ENCODE measurements around the gene WNT5A.

WNT5A gene

DNA sequence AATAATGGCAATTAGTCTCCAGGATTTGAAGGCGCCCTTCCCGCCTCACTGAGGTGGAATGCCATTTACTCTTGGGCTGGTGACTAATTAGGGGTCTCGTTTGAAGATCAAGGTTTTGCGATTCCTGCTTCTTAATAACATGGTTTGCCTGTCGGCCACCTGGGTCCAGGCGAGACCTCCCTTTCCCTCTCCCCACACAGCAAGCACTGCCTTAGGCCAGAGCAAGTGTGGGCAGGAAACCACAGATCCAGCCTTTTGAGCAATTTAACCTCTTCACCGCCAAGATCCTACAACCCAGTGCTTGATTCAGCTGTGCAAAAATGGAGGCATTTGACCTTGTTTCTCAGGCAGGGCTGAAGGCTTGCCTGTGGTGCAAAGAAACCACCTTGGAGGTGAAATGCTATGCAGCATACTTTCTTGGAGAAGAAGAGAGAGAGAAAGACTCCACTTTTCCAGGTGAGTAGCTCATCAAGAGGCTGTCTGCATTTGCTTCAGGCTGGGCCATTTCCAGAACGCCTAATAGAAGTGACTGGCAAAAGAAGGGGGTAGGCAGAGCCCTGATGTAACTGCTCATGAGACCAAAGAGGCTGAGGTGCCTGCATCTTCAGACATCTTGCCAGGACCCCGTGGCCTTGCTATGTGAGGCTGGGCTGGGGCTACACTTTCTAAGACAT lies 34.1 kb upstream of the WNT5A start:
- Histone ChIP-seq H3K4me1 (peaks cover 0 to 11% (median 3%) of the 10 kb centered on the region in 4 donors), H3K36me3 (no peaks in the 10 kb centered on the region), H3K4me3 (no peak overlapping the region), H3K27me3 (peaks cover 0 to 6% of the 10 kb centered on the region in 2 donors), H3K27ac (no peak overlapping the region), H3K9me3 (no peaks in the 10 kb centered on the region)
- DNase-seq, result no peak
- intact Hi-C loops (cut with DNase I; ENCODE audit: low total_unique reads), result no loop called here
- TF ChIP-seq, protein P1, sequence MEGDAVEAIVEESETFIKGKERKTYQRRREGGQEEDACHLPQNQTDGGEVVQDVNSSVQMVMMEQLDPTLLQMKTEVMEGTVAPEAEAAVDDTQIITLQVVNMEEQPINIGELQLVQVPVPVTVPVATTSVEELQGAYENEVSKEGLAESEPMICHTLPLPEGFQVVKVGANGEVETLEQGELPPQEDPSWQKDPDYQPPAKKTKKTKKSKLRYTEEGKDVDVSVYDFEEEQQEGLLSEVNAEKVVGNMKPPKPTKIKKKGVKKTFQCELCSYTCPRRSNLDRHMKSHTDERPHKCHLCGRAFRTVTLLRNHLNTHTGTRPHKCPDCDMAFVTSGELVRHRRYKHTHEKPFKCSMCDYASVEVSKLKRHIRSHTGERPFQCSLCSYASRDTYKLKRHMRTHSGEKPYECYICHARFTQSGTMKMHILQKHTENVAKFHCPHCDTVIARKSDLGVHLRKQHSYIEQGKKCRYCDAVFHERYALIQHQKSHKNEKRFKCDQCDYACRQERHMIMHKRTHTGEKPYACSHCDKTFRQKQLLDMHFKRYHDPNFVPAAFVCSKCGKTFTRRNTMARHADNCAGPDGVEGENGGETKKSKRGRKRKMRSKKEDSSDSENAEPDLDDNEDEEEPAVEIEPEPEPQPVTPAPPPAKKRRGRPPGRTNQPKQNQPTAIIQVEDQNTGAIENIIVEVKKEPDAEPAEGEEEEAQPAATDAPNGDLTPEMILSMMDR (IDR thresholded peaks at IDR 0.05), result no peak

DNA sequence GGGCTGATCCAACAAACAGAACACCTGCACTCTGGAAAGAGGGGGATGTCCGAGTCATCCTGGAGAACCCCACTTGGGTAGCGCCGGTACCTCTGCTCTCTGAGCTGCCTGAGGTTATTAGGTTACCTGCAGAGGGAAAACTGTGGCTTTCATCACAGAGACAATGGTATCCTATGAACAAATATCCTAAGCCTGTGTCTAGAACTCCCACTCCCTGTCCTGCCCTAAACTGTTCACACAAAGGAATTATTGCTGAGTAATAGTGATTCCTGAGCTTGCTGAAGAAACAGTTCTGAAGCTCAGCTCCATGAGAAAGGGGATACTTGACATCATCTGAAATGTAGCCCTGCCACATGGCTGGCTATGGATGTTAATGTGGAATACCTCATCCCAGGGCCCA lies 31.9 kb upstream of the WNT5A start:
- Histone ChIP-seq H3K9me3 (no peaks in the 10 kb centered on the region), H3K27me3 (peaks cover 0 to 22% of the 10 kb centered on the region in 2 donors), H3K4me1 (peaks cover 0 to under 1% (median 0%) of the 10 kb centered on the region in 4 donors), H3K4me3 (no peak overlapping the region), H3K27ac (no peak overlapping the region), H3K36me3 (no peaks in the 10 kb centered on the region)
- intact Hi-C loops (cut with DNase I; ENCODE audit: low total_unique reads), result no loop called here
- TF ChIP-seq, protein P1 (IDR thresholded peaks at IDR 0.05), result no peak
- no peak for DNase-seq

DNA sequence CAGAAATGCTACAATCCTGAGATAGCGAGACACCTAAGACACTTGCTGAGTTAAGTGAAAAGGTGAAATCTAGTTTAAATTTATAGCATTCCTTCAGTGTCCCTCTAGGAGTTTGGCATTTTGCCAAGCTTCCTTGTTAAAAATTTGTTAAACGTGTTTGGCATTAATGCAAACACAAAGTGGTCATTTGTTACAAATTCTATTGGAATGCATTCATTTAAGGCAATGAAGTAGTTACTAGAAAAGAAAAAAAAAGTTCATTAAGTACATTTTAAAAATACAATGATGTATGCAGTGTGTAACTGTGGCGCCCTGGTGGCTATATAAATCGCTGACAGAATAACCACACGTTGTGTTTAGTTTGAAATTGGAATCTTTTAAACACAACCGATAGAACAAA lies 31.3 kb upstream of the WNT5A start:
- no peak for DNase-seq
- no peak overlapping the region for H3K27ac ChIP-seq
- no peaks in the 10 kb centered on the region for H3K36me3 ChIP-seq
- H3K4me1 ChIP-seq, result no peaks in the 10 kb centered on the region
- intact Hi-C loops (cut with DNase I; ENCODE audit: low total_unique reads), result no loop called here
- TF ChIP-seq, protein P1 (IDR thresholded peaks at IDR 0.05), result no peak
- H3K27me3 ChIP-seq, result peaks cover 0 to 22% of the 10 kb centered on the region in 2 donors
- no peaks in the 10 kb centered on the region for H3K9me3 ChIP-seq
- no peak overlapping the region for H3K4me3 ChIP-seq

DNA sequence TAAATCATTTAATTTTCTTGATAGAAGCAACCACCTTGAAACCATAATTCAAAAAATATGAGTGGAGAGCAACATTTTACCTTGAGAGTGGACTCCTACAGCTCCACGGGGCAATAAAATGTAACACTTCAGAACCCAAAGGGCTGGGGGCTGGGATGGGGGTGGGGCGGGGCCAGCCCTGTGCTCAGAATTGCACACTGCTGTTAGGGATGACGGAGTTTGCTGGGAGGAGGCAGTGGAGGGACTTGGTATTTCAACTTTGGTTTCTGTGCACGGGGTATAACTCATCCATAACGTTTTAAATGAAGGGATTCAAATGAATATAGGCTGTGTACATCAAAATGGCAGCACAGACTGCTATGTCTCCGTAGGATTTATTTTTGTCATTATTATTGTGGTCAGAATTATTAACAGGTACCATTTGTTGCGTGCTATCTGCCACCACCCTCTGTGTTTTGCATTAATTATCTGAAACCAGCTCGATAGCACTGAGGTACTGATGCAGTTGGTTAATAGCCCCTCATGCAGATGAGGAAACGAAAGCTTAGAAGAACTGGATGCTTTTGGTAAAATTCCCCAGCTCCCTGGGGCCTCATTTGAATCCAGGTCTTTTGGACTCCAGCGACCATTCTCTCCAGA lies 29.4 kb upstream of the WNT5A start:
- H3K36me3 ChIP-seq, result no peaks in the 10 kb centered on the region
- DNase-seq, result no peak
- no peaks in the 10 kb centered on the region for H3K4me1 ChIP-seq
- H3K4me3 ChIP-seq, result no peak overlapping the region
- no peaks in the 10 kb centered on the region for H3K9me3 ChIP-seq
- no peak overlapping the region for H3K27ac ChIP-seq
- TF ChIP-seq, protein P1 (IDR thresholded peaks at IDR 0.05), result no peak
- intact Hi-C loops (cut with DNase I; ENCODE audit: low total_unique reads), result no loop called here
- H3K27me3 ChIP-seq, result peaks cover 0 to 22% of the 10 kb centered on the region in 2 donors

DNA sequence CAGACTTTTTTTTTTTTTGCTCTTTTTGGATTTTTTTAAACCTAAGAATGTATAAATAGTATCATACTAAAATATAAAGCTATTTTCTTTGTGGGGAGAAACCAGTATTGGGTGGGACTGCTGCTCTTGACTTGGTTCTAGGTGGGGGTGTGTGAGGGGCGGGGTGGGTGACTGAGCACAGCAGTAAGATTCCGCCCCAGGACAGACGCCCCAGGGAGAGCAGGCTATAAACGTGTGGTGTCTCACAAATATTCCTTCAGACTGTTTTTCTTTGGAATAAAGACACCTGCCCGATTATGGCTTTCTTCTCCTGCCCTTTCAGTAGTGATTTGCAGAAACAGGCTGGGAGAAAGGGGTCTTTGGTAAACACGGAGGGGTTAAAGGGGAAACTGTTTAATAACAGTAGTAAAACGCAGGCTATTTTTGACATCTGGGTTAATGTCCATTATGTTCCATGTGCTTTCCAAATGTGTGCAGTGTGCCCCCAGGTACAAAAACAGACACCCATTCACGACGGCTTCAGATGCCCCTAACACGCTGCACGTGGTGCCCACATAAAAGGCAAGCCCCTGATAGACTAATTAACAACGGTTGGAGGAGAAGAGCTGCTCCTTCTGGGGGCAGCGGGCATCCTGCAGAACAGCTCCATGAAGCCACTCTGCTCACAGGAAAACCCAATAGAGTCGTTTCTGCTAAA lies 28.6 kb upstream of the WNT5A start:
- intact Hi-C loops (cut with DNase I; ENCODE audit: low total_unique reads), result no loop called here

More for the DNA sequence above, 28.6 kb upstream of the WNT5A start:
- TF ChIP-seq, protein P1 (IDR thresholded peaks at IDR 0.05), result no peak
- Histone ChIP-seq H3K9me3 (no peaks in the 10 kb centered on the region), H3K4me3 (no peak overlapping the region), H3K27me3 (peaks cover 0 to 22% of the 10 kb centered on the region in 2 donors), H3K4me1 (no peaks in the 10 kb centered on the region), H3K27ac (no peak overlapping the region), H3K36me3 (no peaks in the 10 kb centered on the region)
- DNase-seq, result no peak

All from tibial artery (tissue), 4 donors.